ENCODE results near the gene COG3. TPM values are rescaled to one million over a fixed set of nuclear protein-coding genes. Genes with fewer than 3 reads are reported as not detected.

Gene COG3
- total and polyA plus RNA-seq, 2 donors (not counting 3 experiments of a cell fraction or from before 2014, with no cell fraction given), result 18.9 to 27.0 TPM

DNA sequence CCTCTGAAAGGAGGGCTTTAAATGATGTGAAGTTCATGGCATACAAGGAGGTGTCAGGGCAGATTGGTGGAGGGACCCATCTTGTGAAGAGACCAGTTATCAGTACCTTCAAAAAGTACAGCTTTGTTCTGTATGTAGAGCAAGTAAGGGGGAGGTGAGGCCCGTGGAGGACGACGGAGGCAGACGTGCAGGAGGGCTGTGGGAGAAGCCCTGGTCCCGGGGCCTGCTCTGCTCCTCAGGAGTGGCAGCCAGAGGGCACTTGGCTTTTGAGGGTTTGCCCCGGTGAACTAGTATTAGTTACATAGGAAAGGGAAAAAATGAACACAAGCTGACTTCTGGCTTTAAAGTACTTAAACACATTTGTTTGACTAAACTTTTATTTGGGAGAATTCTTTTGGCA is 42.1 kb downstream of the COG3 start:
- FAIRE-seq, result no peak
- Histone ChIP-seq H3K9me1 (replicated peaks; ENCODE audit: control insufficient read depth, extremely low read depth, insufficient read depth, low read length) (no peaks in the 10 kb centered on the region), H2AFZ (ENCODE audit: low read depth, low read length) (no peak overlapping the region), H3K4me1 (ENCODE audit: control insufficient read depth, extremely low read depth, insufficient read depth, low read length) (peaks cover 4% of the 10 kb centered on the region), H3K4me3 (replicated peaks in 1 of 3; ENCODE audit: insufficient read depth in 1 of 3, low read depth in 1 of 3, low read length in 3 of 3) (no peak overlapping the region), H3K27ac (ENCODE audit: insufficient read depth, low read depth, low read length) (no peak overlapping the region), H3K9ac (replicated peaks; ENCODE audit: extremely low read depth, insufficient read depth, low read length) (no peak overlapping the region), H4K20me1 (replicated peaks; ENCODE audit: control insufficient read depth, extremely low read depth, insufficient read depth, low read length) (no peaks in the 10 kb centered on the region), H3K79me2 (ENCODE audit: control insufficient read depth, insufficient read depth, low read length) (peaks cover 8% of the 10 kb centered on the region), H3K36me3 (ENCODE audit: control insufficient read depth in 2 of 2, extremely low read depth in 1 of 2, insufficient read depth in 2 of 2, low read length in 2 of 2) (peaks cover 17 to 18% of the 10 kb centered on the region in 2 experiments), H3K4me2 (ENCODE audit: insufficient read depth, low read length) (no peak overlapping the region), H3K27me3 (ENCODE audit: control insufficient read depth in 2 of 2, insufficient read depth in 2 of 2, low read length in 2 of 2) (no peaks in the 10 kb centered on the region), H3K9me3 (replicated peaks; ENCODE audit: control insufficient read depth, insufficient read depth, low read length) (no peaks in the 10 kb centered on the region)
- intact Hi-C loops (cut with micrococcal nuclease) (no loop called here), dilution Hi-C loops (cut with MboI; ENCODE audit: extremely low pct_ligation_motif_present, low sequenced_read_pairs) (no loop called here)
- no peak for DNase-seq (ENCODE audit: low read depth, low spot score)
- TF ChIP-seq POLR2A (IDR thresholded peaks at IDR 0.05; ENCODE audit: low read depth, low read length) (no peak), CTCF (IDR thresholded peaks at IDR 0.05; ENCODE audit: extremely low read depth in 1 of 2, insufficient read depth in 1 of 2, low read depth in 1 of 2, low read length in 2 of 2) (no peak), FOS (IDR thresholded peaks at IDR 0.05; ENCODE audit: borderline replicate concordance, insufficient read depth, low read length) (no peak), GATA2 (IDR thresholded peaks at IDR 0.05; ENCODE audit: insufficient read depth, insufficient read length, low read depth, low read length) (no peak), MYC (IDR thresholded peaks at IDR 0.05; ENCODE audit: low read depth, low read length) (no peak), JUN (IDR thresholded peaks at IDR 0.05; ENCODE audit: borderline replicate concordance, insufficient read depth, insufficient read length, low read depth) (no peak), POLR2AphosphoS5 (IDR thresholded peaks at IDR 0.05; ENCODE audit: insufficient read depth, low read depth, low read length) (no peak), EZH2 (IDR thresholded peaks at IDR 0.05; ENCODE audit: borderline replicate concordance, low read depth, low read length, severe bottlenecking) (no peak)
- TF ChIP-seq, protein P1, sequence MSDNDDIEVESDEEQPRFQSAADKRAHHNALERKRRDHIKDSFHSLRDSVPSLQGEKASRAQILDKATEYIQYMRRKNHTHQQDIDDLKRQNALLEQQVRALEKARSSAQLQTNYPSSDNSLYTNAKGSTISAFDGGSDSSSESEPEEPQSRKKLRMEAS (IDR thresholded peaks at IDR 0.05; ENCODE audit: insufficient read depth, insufficient read length), result no peak
- ChIA-PET CTCF (interaction anchor here (0.8 to 0.9 kb wide), 3 partner anchors 89 to 135 kb away, joined by 3 to 4 read pairs (median 3); partner anchors contain the start of gene SLC25A30), POLR2A (no interaction called here)
- BruUV-seq (replicated peaks), result no TSS peak
